Frontal cortex (tissue), 4 donors: ENCODE measurements around the gene MAN1C1. TPM values are rescaled to one million over a fixed set of nuclear protein-coding genes. Genes with fewer than 3 reads are reported as not detected.

Source experiments
- DNase-seq, 2 donors: peaks; one replicate each; pipeline ENCODE4 v3.0.0; 2012; ENCODE audit warnings: low spot score in 2 of 2
- FAIRE-seq: peaks from 2 replicates; lab custom pipeline; 2012; peaks lifted over from hg19 to GRCh38; lab: Jason Lieb, UNC
- total RNA-seq: library from RNA; depleted of rRNA; stranded (reverse); fragments of >200 nt; gene quantifications from one replicate; pipeline ENCODE4 v1.2.3, GENCODE V29; 2014
- donor health status: control.
- donor health status: control.
- donor health status: control.

MAN1C1 gene
- total RNA-seq: 5.3 TPM

- DNase-seq (peak; percentile 98), FAIRE-seq (no peak)
These were observed at the start of gene MAN1C1 for GRCh38 chr1:25616095-25616986. Gene MAN1C1, plus strand, starts transcription at chr1:25616791. Its CDS starts 1,007 bp downstream, at chr1:25617798.

DNA sequence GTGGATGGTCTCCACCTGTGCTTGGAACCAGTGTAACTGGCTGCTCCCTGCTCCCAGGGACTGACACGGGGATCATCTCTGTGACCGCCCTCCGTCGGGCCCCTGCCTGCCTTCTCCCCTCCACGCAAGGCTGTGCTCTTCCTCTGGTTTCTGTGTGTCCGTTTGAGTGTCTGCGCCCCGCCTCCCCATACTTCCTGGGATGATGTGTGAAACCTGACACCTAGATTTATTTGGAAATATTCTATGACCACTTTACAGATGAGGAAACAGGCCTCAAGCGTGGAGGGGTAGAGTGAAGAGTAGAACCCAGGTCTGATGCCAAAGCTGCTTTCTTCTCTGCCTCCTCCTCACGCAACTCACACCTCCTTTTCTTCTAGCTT is 48.9 kb upstream of the MAN1C1 start:
- FAIRE-seq (no peak), DNase-seq (no peak)

DNA sequence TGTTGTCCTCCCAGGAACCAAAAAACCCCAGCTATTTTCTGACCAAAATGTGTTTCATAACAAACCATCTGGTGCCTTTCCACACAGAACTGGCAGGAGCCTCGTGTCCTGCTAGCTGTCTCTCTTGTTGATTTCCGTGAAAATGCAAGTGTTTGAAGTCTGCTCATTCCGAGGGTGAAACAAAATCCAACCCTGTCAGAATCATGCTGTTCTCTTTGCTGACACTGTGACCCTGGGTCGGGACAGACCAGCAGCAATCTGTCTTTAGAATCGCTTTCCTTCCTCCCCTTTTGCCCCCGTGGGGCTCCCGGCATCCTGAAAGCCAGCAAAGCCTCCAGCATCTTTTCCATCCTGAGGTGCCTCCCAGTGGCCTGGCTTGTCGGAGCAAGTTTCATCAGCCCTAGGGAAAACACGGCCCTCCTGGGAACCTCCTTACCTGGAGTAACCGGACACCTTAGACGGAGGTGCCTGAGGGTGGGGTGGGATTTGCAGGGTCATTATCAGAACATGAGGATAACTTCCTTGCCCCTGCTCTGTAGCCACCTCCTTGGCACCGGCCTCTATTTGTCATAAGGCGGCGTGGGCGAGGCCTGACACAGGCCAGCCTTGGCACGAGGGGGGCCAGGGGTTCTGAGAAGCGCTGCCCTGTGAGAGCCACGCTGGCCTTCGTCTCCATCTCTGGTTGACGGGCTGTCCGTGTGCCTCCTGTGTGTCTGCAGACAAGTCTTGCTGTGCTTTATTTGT is 48.3 kb upstream of the MAN1C1 start:
- DNase-seq (peak in 1 of 2 donors; percentile 56), FAIRE-seq (no peak)

- DNase-seq: peak in 1 of 2 donors; percentile 62
- no peak for FAIRE-seq
These were observed 47.6 kb upstream of the MAN1C1 start for GRCh38 chr1:25568834-25569596.

DNA sequence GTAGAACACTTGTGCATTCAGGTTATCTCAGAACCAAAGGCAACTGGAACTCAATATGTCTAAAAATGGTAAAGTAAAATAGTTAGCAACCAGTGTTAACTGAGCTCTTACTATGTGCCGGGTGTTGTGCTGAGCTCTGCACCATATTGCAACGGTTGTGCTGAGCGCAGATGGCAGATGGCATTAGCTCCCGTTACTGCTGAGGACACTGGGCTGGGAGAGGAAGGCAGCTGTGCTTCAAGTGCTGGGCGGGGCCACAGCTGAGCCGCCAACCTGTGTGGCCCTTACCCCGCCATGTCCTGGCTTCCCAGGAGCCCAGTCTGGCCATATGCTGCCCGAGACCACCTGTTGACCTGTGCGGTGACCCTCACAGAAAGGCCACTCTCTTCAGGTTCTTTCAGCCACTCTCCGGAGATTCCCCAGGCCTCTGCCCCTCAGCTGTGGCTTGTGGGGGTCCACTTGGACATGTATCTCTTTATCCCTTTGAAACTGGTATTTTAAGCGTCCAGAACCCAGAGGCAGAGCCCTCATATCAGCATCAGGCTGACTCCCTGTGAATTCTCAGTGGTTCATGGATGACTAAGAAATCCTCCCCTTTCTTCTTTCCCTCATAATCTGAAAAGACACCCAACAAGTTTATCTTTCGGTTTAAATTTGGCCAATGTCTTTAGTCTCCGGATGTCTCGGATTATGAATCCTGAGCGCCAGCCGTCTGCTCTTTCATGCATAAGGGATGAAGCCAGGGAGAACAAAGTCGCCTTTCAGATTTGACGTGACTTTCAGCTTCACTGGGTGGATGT is 46.8 kb upstream of the MAN1C1 start:
- FAIRE-seq: no peak

GRCh38 chr1:25570798-25571521 is 45.6 kb upstream of the MAN1C1 start:
- FAIRE-seq: no peak
- DNase-seq: no peak

More for the DNA sequence above, 46.8 kb upstream of the MAN1C1 start:
- no peak for DNase-seq

- FAIRE-seq (no peak), DNase-seq (no peak)
These were observed 45.0 kb upstream of the MAN1C1 start for GRCh38 chr1:25571522-25571970.

GRCh38 chr1:25572107-25572506 is 44.5 kb upstream of the MAN1C1 start:
- no peak for DNase-seq
- no peak for FAIRE-seq

DNA sequence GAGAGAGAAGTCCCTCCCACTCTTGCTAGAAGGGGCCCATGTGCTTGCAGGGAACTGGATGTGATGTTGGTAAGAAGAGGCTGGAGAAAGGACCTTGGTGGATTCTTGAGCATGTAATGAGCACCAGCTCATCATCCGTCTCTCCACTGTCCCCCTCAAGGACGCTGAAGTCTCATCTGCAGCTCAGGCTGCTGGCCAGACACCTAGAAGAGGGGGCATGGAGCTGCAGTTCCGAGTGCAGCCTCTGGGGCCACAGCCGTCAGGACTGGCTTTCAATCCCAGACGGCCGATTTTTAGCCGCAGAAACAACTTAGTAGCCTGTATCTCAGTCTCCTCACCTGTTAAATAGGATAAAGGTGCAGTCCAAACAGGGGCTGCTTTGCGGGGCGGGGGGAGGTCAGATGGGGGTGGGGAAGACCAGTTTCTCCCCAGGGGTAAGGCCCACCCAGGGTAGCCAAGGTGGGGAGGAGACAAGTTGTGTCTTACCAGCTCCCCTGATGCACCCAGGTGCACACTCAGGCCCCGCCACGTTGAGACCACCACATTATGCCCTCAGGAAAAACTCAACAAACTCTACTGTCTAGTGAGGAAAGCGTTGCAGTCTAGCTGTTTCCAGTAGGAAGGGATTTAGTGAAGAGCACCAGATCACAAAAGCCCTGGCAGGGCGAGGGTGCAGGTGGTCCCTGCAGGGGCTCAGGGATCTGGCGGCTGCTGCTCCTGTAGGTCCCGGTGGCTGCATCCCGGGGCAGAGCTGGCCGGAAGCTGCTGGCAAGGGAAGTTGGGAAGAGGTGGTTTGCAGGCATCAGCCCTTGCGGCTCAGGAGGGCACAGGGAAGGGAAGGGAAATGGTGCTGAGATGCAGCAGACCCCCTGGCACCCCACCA is 43.6 kb upstream of the MAN1C1 start:
- peak in 1 of 2 donors; percentile 64 for DNase-seq
- no peak for FAIRE-seq

DNA sequence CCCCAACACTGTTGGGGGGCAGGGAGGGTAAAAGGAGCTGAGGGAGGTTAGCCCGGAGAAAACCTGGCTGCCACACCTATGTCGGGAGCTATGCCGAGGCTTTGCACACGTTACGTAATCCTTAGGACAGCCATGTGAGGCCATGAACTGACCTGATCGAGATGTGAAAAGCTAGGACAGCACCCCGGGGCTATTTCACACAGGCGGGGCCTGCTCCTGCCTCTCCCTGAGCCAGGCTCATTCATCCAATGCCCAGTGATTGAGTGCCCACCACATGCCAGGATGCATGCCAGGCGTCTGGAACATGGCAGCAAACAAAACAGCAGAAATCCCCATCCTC is 43.0 kb upstream of the MAN1C1 start:
- FAIRE-seq (no peak), DNase-seq (no peak)

DNA sequence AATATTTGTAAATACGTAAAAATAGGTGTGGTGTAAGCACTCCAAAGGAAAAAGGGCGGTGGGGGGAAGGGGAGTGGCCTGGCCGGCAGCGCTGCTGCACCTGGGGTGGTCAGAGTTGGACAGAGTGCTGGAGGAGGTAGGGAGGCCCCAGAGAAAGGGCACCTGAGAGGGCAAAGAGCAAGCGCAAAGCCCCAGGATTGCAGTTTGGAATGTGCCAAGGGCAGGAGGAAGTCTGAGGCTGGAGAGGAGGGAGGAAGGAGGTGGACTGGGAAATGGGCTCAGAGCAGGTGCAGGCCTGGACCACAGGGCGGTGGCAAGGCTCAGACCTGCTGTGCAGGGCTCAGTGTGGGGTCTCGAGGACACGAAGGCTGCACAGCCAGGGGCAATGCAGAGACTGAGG is 42.6 kb upstream of the MAN1C1 start:
- DNase-seq (no peak), FAIRE-seq (no peak)

GRCh38 chr1:25575191-25575590 is 41.4 kb upstream of the MAN1C1 start:
- no peak for FAIRE-seq
- DNase-seq: no peak

DNA sequence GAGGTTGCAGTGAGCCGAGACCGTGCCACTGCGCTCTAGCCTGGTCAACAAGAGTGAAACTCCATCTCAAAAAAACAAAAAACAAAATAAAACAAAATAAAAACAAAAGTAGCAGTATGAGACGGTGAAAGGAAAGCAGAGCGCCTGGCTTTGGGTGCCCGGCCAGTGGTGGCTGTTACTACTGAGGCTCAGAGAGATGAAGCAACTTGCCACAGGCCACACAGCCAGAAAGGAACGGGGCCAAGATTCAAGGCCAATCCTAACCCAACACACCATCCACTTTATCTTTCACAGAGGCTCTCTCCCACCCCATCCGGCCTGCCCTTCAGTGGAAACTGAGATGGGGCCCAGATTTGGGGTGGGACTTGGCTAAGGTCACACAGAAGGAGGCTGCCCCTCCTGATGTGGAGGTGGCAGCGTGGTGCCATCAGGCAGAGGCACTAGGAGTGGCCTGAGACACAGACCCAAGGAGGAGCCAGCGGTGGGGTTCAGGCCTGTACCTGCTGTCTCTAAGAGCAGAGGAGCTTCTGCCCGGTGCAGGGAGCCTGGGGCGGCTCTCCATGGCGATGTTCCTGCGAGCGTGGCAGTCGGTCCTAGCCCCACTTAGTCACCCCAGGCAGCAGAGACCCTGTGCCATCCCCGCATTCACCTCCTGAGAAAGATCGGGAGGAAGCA is 40.0 kb upstream of the MAN1C1 start:
- FAIRE-seq (no peak), DNase-seq (no peak)

DNA sequence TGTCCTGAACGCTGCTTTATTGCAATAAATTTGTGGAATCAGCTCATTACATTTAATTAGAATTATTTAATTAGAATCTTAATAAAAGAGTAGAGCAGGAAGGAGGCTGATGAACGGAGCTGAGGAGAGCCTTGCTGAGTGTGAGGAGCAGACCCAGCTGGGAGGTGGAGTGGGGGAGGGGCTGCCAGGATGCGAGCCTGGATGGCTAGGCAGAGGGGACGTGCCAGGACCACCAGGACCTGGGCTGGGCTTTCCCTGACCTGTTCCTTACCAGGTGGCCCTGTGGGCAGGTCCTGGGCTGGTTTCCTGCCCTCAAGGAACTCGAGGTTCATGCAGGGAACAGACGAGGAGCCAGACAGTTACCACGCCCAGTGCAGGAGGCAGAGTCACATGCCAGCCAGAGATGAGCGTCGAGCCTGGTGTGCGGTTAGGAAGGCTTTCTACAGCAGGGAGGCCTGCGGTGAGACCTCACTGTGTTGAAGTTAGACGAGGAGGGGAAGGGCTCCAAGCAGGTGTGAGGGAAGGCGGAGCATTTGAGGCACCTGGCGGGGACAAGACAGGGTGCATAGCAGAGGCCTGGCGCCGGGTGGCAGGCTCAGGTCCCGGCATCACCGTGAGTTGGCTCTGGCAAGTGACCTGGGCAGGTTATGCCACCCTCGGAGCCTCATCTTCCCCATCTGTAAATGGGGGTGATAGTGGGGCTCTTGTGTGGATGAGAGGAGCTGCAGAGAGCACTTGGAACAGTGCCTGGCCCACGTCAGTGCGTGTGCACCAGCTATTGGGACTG is 39.3 kb upstream of the MAN1C1 start:
- DNase-seq: no peak
- no peak for FAIRE-seq

DNA sequence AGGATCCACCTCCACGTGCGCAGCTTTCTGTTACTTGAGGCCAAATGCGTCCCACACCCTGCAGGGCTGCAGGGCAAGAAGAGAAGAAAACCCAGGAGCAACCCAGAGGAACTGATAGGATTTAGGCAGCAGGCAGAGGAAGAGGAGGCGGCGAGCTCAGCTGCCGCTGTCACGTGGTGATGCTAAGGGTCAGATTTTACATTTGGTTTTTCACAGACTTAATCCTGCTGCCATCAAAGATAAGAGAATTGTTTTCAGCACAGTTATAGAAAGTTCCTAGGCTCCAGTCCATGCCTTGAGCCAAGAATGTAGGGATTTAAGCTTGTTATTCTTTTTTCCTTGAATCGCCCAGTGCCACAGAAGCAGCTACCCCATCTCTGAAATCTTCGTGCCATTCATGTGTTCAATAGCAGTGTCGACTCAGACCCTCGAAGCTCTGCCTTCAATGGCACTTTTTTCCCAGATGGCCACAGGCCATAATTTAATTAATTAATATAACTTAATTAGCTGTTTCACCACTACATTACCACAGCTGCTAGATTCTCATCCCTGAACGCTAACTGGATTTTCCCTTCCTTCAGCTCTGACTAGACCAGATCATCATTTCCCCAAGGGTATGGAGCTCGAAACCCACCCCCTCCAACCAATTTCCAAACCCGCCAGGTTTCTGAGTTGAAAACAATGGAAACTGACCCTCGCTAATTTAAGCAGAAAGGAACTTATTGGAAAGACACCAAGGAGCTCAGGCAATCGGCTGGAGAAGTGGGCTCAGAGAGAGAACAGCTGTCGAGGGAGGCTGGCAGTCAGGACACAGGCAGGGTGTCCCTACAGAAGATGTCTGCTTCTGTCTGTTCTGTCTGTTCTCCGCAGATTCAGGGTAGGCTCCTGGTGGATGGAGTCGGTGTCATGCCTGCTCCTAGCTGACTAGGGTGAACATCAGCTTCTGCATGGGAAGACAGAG is 37.0 kb upstream of the MAN1C1 start:
- DNase-seq: no peak
- no peak for FAIRE-seq

DNA sequence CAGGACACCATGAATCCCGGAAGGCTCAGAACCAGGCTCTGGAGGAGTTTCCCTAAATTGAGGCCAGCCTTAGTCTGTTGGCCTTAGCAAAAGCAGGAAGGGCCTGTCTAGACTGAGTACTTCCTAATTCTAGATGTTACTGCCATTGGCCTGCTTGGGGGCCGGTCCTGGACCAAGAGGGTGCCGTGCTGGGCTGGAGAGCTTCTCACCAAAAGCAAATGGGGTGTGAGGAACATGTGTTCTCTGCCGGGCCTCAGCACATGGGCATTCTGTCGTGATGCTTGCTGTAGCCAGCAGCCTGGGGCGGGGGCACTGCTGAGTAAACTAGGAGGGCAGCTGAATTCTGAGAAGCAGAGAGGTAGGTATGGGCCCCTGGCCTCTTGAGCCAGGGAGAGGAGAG is 35.7 kb upstream of the MAN1C1 start:
- DNase-seq (no peak), FAIRE-seq (no peak)
